Sigmoid colon (tissue), 7 donors: Measurements from ENCODE around the gene ELAVL2. TPM values are rescaled to one million over a fixed set of nuclear protein-coding genes. Genes with fewer than 3 reads are reported as not detected.

Experiments
- DNase-seq: peaks from one replicate; pipeline ENCODE4 v3.0.0-alpha.2; 2019
- H3K27ac ChIP-seq, 4 donors: fragments of 200-600 bp; sonication (generic); one replicate each; pipeline ENCODE4 v1.5.1; 2016 to 2019; ENCODE audit warnings: mild to moderate bottlenecking in 1 of 4
- H3K27me3 ChIP-seq, 3 donors: fragments of 200-600 bp; sonication (generic); one replicate each; pipeline ENCODE4 v1.5.1; 2019; ENCODE audit warnings: mild to moderate bottlenecking in 1 of 3
- H3K36me3 ChIP-seq, 4 donors: fragments of 200-600 bp; sonication (generic); one replicate each; pipeline ENCODE4 v1.5.1; 2016 to 2019
- H3K4me1 ChIP-seq, 4 donors: fragments of 200-600 bp; sonication (generic); one replicate each; pipeline ENCODE4 v1.5.1; 2017 to 2019
- H3K4me3 ChIP-seq, 4 donors: fragments of 200-600 bp; sonication (generic); one replicate each; pipeline ENCODE4 v1.5.1; 2017 to 2019; ENCODE audit warnings: mild to moderate bottlenecking in 2 of 4, moderate library complexity in 1 of 4
- H3K9me3 ChIP-seq, 4 donors: fragments of 200-600 bp in 3 of 4; sonication (generic) in 3 of 4; one replicate each; pipeline versions ENCODE4 v1.5.1 to v1.6.1; 2013 to 2019
- CTCF ChIP-seq, 4 experiments: fragments of 450-650 bp in 3 of 4; fragments of 200-600 bp in 1 of 4; IDR thresholded peaks; one replicate each; pipeline ENCODE4 v1.5.1; 2016 to 2019; ENCODE audit warnings: antibody characterized with exemption in 4 of 4, mild to moderate bottlenecking in 3 of 4, moderate library complexity in 2 of 4
- EP300 ChIP-seq, 4 donors: sonication (generic); formaldehyde crosslinking; IDR thresholded peaks; one replicate each; pipeline ENCODE4 v1.6.1; 2017; ENCODE audit warnings: antibody characterized with exemption in 4 of 4
- POLR2A ChIP-seq, 2 donors: fragments of 450-650 bp; IDR thresholded peaks; one replicate each; pipeline ENCODE4 v1.6.1; 2016; ENCODE audit warnings: antibody characterized with exemption in 2 of 2, mild to moderate bottlenecking in 2 of 2, moderate library complexity in 2 of 2
- POLR2AphosphoS5 ChIP-seq, 4 donors: sonication (generic); formaldehyde crosslinking; IDR thresholded peaks; one replicate each; pipeline ENCODE4 v1.6.1; 2017; ENCODE audit warnings: antibody characterized with exemption in 4 of 4
- WGBS, 2 donors: extraction: QIAGEN DNeasy Blood & Tissue Kit; methylation state at CpG; one replicate each; pipeline ENCODE4 v1.1.7; 2013; 5-methylcytosine and 5-hydroxymethylcytosine counted together
- intact Hi-C: fragments of 100-400 bp; cut with DNase I; formaldehyde crosslinking; loops from one replicate; pipeline ENCODE4 v1.15.1; 2023
- polyA plus RNA-seq, 3 donors: library from polyadenylated mRNA; stranded (reverse); fragments of 200-250 nt; gene quantifications; one replicate each; pipeline ENCODE4 v1.2.3, GENCODE V29; 2013
- total RNA-seq, 4 donors: library from RNA; depleted of rRNA; stranded (reverse); fragments of >200 nt; gene quantifications; one replicate each; pipeline ENCODE4 v1.1.0, GENCODE V29; 2016
- donor health status: healthy with polysubstance abuse.
- donor health status: Bipolar disorder and iron deficiency.
- donor health status: healthy.

ELAVL2 gene
- total and polyA plus RNA-seq, 7 donors = 0.16 to 0.36 (median 0.22) TPM; not detected in 4

GRCh38 chr9:23733495-23734078 is 92.5 kb downstream of the ELAVL2 start:
- intact Hi-C loops = no loop called here
- no peak overlapping the region for H3K4me3 ChIP-seq
- no peak for DNase-seq
- H3K27ac ChIP-seq = no peak overlapping the region
- H3K4me1 ChIP-seq = no peaks in the 10 kb centered on the region
- 77 to 89% methylated on average over 2 of the region's 2 CpGs for WGBS, 2 donors
- H3K27me3 ChIP-seq = no peaks in the 10 kb centered on the region
- no peaks in the 10 kb centered on the region for H3K9me3 ChIP-seq
- H3K36me3 ChIP-seq = no peaks in the 10 kb centered on the region
- TF ChIP-seq POLR2AphosphoS5 (IDR thresholded peaks at IDR 0.05) = no peak
- TF ChIP-seq POLR2A (IDR thresholded peaks at IDR 0.05) = no peak
- TF ChIP-seq CTCF (IDR thresholded peaks at IDR 0.05) = no peak
- TF ChIP-seq EP300 (IDR thresholded peaks at IDR 0.05) = no peak

GRCh38 chr9:23731353-23731752 is 94.7 kb downstream of the ELAVL2 start:
- H3K36me3 ChIP-seq = no peaks in the 10 kb centered on the region
- no peaks in the 10 kb centered on the region for H3K9me3 ChIP-seq
- no peaks in the 10 kb centered on the region for H3K4me1 ChIP-seq
- TF ChIP-seq CTCF (IDR thresholded peaks at IDR 0.05) = no peak
- no peak for TF ChIP-seq EP300 (IDR thresholded peaks at IDR 0.05)
- no peak for TF ChIP-seq POLR2A (IDR thresholded peaks at IDR 0.05)
- TF ChIP-seq POLR2AphosphoS5 (IDR thresholded peaks at IDR 0.05) = no peak
- 9 to 50% methylated on average over 3 of the region's 3 CpGs for WGBS, 2 donors
- H3K27ac ChIP-seq = no peak overlapping the region
- intact Hi-C loops = no loop called here
- no peak for DNase-seq
- no peaks in the 10 kb centered on the region for H3K27me3 ChIP-seq
- no peak overlapping the region for H3K4me3 ChIP-seq

- WGBS, 2 donors = 20 to 56% methylated on average over 2 of the region's 2 CpGs
- no peaks in the 10 kb centered on the region for H3K27me3 ChIP-seq
- intact Hi-C loops = no loop called here
- no peak for DNase-seq
- H3K4me3 ChIP-seq = no peak overlapping the region
- H3K27ac ChIP-seq = no peak overlapping the region
- no peaks in the 10 kb centered on the region for H3K4me1 ChIP-seq
- H3K36me3 ChIP-seq = no peaks in the 10 kb centered on the region
- TF ChIP-seq POLR2AphosphoS5 (IDR thresholded peaks at IDR 0.05) (no peak), EP300 (IDR thresholded peaks at IDR 0.05) (no peak), CTCF (IDR thresholded peaks at IDR 0.05) (no peak), POLR2A (IDR thresholded peaks at IDR 0.05) (no peak)
- H3K9me3 ChIP-seq = no peaks in the 10 kb centered on the region
Observed at GRCh38 chr9:23730364-23730763, 95.7 kb downstream of the ELAVL2 start.

GRCh38 chr9:23728736-23729135 is 97.3 kb downstream of the ELAVL2 start:
- WGBS, 2 donors = 84 to 85% methylated on average over 2 of the region's 2 CpGs

More at GRCh38 chr9:23728736-23729135, 97.3 kb downstream of the ELAVL2 start:
- TF ChIP-seq POLR2A (IDR thresholded peaks at IDR 0.05) (no peak), POLR2AphosphoS5 (IDR thresholded peaks at IDR 0.05) (no peak), CTCF (IDR thresholded peaks at IDR 0.05) (no peak), EP300 (IDR thresholded peaks at IDR 0.05) (no peak)
- no peaks in the 10 kb centered on the region for H3K4me1 ChIP-seq
- DNase-seq = no peak
- H3K9me3 ChIP-seq = no peaks in the 10 kb centered on the region
- no peaks in the 10 kb centered on the region for H3K36me3 ChIP-seq
- no peak overlapping the region for H3K27ac ChIP-seq
- H3K27me3 ChIP-seq = no peaks in the 10 kb centered on the region
- intact Hi-C loops = no loop called here
- no peak overlapping the region for H3K4me3 ChIP-seq
